ENCODE results near the gene CAPZA3.
"Not testable (repeated sequence)": the region's sequence is repeated elsewhere in the genome, so short reads cannot be mapped to it uniquely, and the experiment has no call there.

GRCh38 chr12:18693986-18694385, 43.9 kb upstream of the CAPZA3 start:
- not testable (repeated sequence) for TF ChIP-seq EZH2 (IDR thresholded peaks at IDR 0.05; ENCODE audit: low read depth); CTCF (conservative IDR thresholded peaks at IDR 0.05)
